ENCODE measurements around the gene PIK3AP1.
A peak's percentile ranks its signal among the peaks of the same experiment; 100 is the strongest.

DNA sequence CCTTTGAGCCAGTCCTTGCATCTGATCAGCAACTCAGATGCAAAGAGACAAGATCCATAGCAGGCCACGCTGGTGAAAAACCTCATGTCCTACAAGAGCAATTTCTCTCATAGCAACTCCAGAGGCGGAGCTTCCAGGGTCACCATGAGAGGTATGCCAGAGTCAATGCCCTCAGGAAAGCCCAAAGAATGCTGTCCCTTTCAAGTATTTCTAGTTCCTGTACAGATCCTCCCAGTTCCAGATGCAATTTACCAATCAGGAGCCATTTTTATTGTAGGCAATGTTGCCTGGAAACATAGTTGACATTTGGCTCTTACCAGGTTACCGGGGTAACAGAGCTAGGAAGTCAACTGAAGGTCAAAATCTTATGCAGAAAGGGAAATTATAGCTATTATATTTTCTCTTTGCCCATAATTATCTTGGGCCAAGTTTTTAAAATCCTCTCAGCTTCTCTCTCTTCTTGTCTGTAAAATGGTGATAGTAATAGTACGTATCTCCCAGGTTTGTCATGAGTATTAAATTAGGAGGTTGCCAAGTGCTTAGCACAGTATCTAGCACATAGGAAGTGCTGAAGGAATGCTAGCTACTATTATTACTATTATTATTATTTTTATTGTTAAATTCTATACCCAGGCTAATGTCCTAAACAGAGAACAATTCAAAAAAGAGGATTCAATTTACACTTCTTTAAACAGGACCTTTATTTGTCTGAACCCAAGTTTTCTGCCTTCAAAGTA is 87.2 kb downstream of the PIK3AP1 start:
- TF ChIP-seq, protein P1, sequence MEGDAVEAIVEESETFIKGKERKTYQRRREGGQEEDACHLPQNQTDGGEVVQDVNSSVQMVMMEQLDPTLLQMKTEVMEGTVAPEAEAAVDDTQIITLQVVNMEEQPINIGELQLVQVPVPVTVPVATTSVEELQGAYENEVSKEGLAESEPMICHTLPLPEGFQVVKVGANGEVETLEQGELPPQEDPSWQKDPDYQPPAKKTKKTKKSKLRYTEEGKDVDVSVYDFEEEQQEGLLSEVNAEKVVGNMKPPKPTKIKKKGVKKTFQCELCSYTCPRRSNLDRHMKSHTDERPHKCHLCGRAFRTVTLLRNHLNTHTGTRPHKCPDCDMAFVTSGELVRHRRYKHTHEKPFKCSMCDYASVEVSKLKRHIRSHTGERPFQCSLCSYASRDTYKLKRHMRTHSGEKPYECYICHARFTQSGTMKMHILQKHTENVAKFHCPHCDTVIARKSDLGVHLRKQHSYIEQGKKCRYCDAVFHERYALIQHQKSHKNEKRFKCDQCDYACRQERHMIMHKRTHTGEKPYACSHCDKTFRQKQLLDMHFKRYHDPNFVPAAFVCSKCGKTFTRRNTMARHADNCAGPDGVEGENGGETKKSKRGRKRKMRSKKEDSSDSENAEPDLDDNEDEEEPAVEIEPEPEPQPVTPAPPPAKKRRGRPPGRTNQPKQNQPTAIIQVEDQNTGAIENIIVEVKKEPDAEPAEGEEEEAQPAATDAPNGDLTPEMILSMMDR (IDR thresholded peaks at IDR 0.05): no peak
- no peak for TF ChIP-seq POLR2A (IDR thresholded peaks at IDR 0.05)
- TF ChIP-seq POLR2AphosphoS5 (IDR thresholded peaks at IDR 0.05): peak in 1 of 3 donors; percentile 26
